ENCODE results near the gene SELENOK. TPM values are rescaled to one million over a fixed set of nuclear protein-coding genes. Genes with fewer than 3 reads are reported as not detected.

SELENOK gene
- total and polyA plus RNA-seq, 3 donors from 2014 or later, result 49.9 to 95.9 (median 61.2) TPM

GRCh38 chr3:53888232-53888631 lies 3.4 kb downstream of the SELENOK start:
- H3K4me1 ChIP-seq, result no peaks in the 10 kb centered on the region
- no peak overlapping the region for H3K27ac ChIP-seq
- no peaks in the 10 kb centered on the region for H3K36me3 ChIP-seq (ENCODE audit: low read depth, missing control alignments)
- DNase-seq, result no peak
- TF ChIP-seq CTCF (IDR thresholded peaks at IDR 0.05) (no peak), POLR2A (IDR thresholded peaks at IDR 0.05) (no peak)
- 81% methylated on average over 1 of the region's 1 CpG for WGBS, 2 donors
- H3K4me3 ChIP-seq, result no peak overlapping the region
- H3K9me3 ChIP-seq, result no peaks in the 10 kb centered on the region
- intact Hi-C loops (cut with DNase I; ENCODE audit: low total_unique reads), result no loop called here
- H3K27me3 ChIP-seq, result no peaks in the 10 kb centered on the region

- H3K4me3 ChIP-seq, result no peak overlapping the region
- TF ChIP-seq POLR2A (IDR thresholded peaks at IDR 0.05), result no peak
- no peak for TF ChIP-seq CTCF (IDR thresholded peaks at IDR 0.05)
- no peaks in the 10 kb centered on the region for H3K4me1 ChIP-seq
- no peaks in the 10 kb centered on the region for H3K36me3 ChIP-seq (ENCODE audit: low read depth, missing control alignments)
- DNase-seq, result no peak
- intact Hi-C loops (cut with DNase I; ENCODE audit: low total_unique reads), result no loop called here
- no peaks in the 10 kb centered on the region for H3K27me3 ChIP-seq
- H3K9me3 ChIP-seq, result no peaks in the 10 kb centered on the region
- H3K27ac ChIP-seq, result no peak overlapping the region
Measured at GRCh38 chr3:53887446-53887845, 4.2 kb downstream of the SELENOK start.

GRCh38 chr3:53885239-53885638 lies 6.4 kb downstream of the SELENOK start:
- Histone ChIP-seq H3K27ac (no peak overlapping the region), H3K36me3 (ENCODE audit: low read depth, missing control alignments) (no peaks in the 10 kb centered on the region), H3K27me3 (no peaks in the 10 kb centered on the region), H3K4me1 (peaks cover 11% of the 10 kb centered on the region), H3K4me3 (no peak overlapping the region), H3K9me3 (no peaks in the 10 kb centered on the region)
- TF ChIP-seq CTCF (IDR thresholded peaks at IDR 0.05), result no peak
- intact Hi-C loops (cut with DNase I; ENCODE audit: low total_unique reads), result no loop called here
- WGBS, 2 donors, result 84 to 93% methylated on average over 3 of the region's 3 CpGs
- DNase-seq, result no peak

- 90 to 95% methylated on average over 11 of the region's 11 CpGs for WGBS, 2 donors
- intact Hi-C loops (cut with DNase I; ENCODE audit: low total_unique reads), result no loop called here
- Histone ChIP-seq H3K27me3 (no peaks in the 10 kb centered on the region), H3K27ac (no peak overlapping the region), H3K4me1 (peaks cover 11% of the 10 kb centered on the region), H3K36me3 (ENCODE audit: low read depth, missing control alignments) (no peaks in the 10 kb centered on the region), H3K9me3 (no peaks in the 10 kb centered on the region), H3K4me3 (no peak overlapping the region)
- TF ChIP-seq POLR2A (IDR thresholded peaks at IDR 0.05) (no peak), CTCF (IDR thresholded peaks at IDR 0.05) (no peak)
- no peak for DNase-seq
Measured at GRCh38 chr3:53884623-53885022, 7.0 kb downstream of the SELENOK start.

- intact Hi-C loops (cut with DNase I; ENCODE audit: low total_unique reads), result no loop called here
- H3K36me3 ChIP-seq (ENCODE audit: low read depth, missing control alignments), result no peaks in the 10 kb centered on the region
- 69 to 81% methylated on average over 4 of the region's 4 CpGs for WGBS, 2 donors
Measured at GRCh38 chr3:53883008-53883407, 8.7 kb downstream of the SELENOK start.

More at GRCh38 chr3:53883008-53883407, 8.7 kb downstream of the SELENOK start:
- H3K27ac ChIP-seq, result no peak overlapping the region
- no peak for DNase-seq
- no peaks in the 10 kb centered on the region for H3K9me3 ChIP-seq
- TF ChIP-seq CTCF (IDR thresholded peaks at IDR 0.05), result no peak
- peaks cover 11% of the 10 kb centered on the region for H3K4me1 ChIP-seq
- no peak overlapping the region for H3K4me3 ChIP-seq
- H3K27me3 ChIP-seq, result no peaks in the 10 kb centered on the region
